Smooth muscle cell (in vitro differentiated cells): ENCODE data around the gene LIN9. TPM values are rescaled to one million over a fixed set of nuclear protein-coding genes. Genes with fewer than 3 reads are reported as not detected.

ENCODE experiments used
- DNase-seq: peaks from one replicate; lab custom pipeline; 2025; ENCODE audit not compliant: unreplicated experiment; lab: John Stamatoyannopoulos, UW
- H2AFZ ChIP-seq: fragments of 200-600 bp; sonication (generic); 2 replicates; pipeline ENCODE4 v1.6.0; 2016; ENCODE audit warnings: antibody characterized with exemption, low read depth, mild to moderate bottlenecking
- H3F3A ChIP-seq: fragments of 200-600 bp; sonication (generic); 2 replicates; pipeline ENCODE4 v1.6.0; 2017; ENCODE audit warnings: antibody characterized with exemption, low read depth
- H3K27ac ChIP-seq: fragments of 200-600 bp; sonication (generic); 2 replicates; pipeline ENCODE4 v1.5.1; 2016; ENCODE audit warnings: low read depth, mild to moderate bottlenecking
- H3K27me3 ChIP-seq: fragments of 200-600 bp; sonication (generic); 2 replicates; pipeline ENCODE4 v1.6.1; 2016; ENCODE audit warnings: low read depth, mild to moderate bottlenecking
- H3K36me3 ChIP-seq: fragments of 200-600 bp; sonication (generic); 2 replicates; pipeline ENCODE4 v1.5.1; 2016; ENCODE audit warnings: low read depth
- H3K4me1 ChIP-seq: fragments of 200-600 bp; sonication (generic); 2 replicates; pipeline ENCODE4 v1.5.1; 2016; ENCODE audit warnings: low read depth
- H3K4me2 ChIP-seq: fragments of 200-600 bp; sonication (generic); 2 replicates; pipeline ENCODE4 v1.6.0; 2016; ENCODE audit warnings: mild to moderate bottlenecking
- H3K4me3 ChIP-seq: fragments of 200-600 bp; sonication (generic); 2 replicates; pipeline ENCODE4 v1.5.1; 2016; ENCODE audit warnings: mild to moderate bottlenecking
- H3K79me2 ChIP-seq: fragments of 200-600 bp; sonication (generic); 2 replicates; pipeline ENCODE4 v1.6.0; 2016; ENCODE audit warnings: low read depth, mild to moderate bottlenecking
- H3K9ac ChIP-seq: fragments of 200-600 bp; sonication (generic); 2 replicates; pipeline ENCODE4 v1.6.0; 2016; ENCODE audit warnings: low read depth
- H3K9me3 ChIP-seq: fragments of 200-600 bp; sonication (generic); replicated peaks from 2 replicates; pipeline ENCODE4 v1.5.1; 2016; ENCODE audit warnings: low read depth
- H4K20me1 ChIP-seq: fragments of 200-600 bp; sonication (generic); 2 replicates; pipeline ENCODE4 v1.6.0; 2016; ENCODE audit warnings: low read depth
- CTCF ChIP-seq: fragments of 200-600 bp; sonication (generic); IDR thresholded peaks from 2 replicates; pipeline ENCODE4 v1.5.1; 2017; ENCODE audit warnings: borderline replicate concordance, mild to moderate bottlenecking, antibody characterized with exemption; ENCODE audit not compliant: insufficient read depth, poor library complexity, severe bottlenecking
- WGBS: methylation state at CpG from one replicate; pipeline ENCODE4 v1.1.7; 2016; ENCODE audit warnings: low lambda C conversion rate; 5-methylcytosine and 5-hydroxymethylcytosine counted together
- polyA plus RNA-seq: library from polyadenylated mRNA; unstranded; fragments of >200 nt; fragmentation: Nextera tagmentation; extraction: Ambion mirVana; gene quantifications from 2 replicates; pipeline ENCODE4 v1.2.1, GENCODE V29; 2016
- total RNA-seq: library from RNA; depleted of rRNA; stranded (reverse); fragments of >200 nt; gene quantifications from 2 replicates; pipeline ENCODE4 v1.2.3, GENCODE V29; 2014

LIN9 gene
- total RNA-seq (7.8 and 8.2 TPM in 2 replicates), polyA plus RNA-seq (2.2 and 3.7 TPM in 2 replicates)

GRCh38 chr1:226308723-226309397 lies at the start of gene LIN9:
Gene LIN9 (minus strand): TSS chr1:226309164. CDS start chr1:226309139, 25 bp downstream.
- TF ChIP-seq CTCF: no peak
- Histone ChIP-seq H3K9ac (peak within 1 kb of the TSS; percentile 89), H3K4me2 (peak within 1 kb of the TSS; percentile 93), H3K27ac (peak within 1 kb of the TSS; percentile 60), H3K36me3 (no peaks in the 10 kb centered on the region), H3K27me3 (no peaks in the 10 kb centered on the region), H2AFZ (peak within 1 kb of the TSS; percentile 100), H3K9me3 (no peaks in the 10 kb centered on the region), H4K20me1 (no peaks in the 10 kb centered on the region), H3K4me1 (peaks cover 15% of the 10 kb centered on the region), H3F3A (no peaks in the 10 kb centered on the region), H3K4me3 (peak within 1 kb of the TSS; percentile 99), H3K79me2 (peaks cover 27% of the 10 kb centered on the region)
- WGBS: under 1% methylated on average over 66 of the region's 77 CpGs
- DNase-seq: peak; percentile 84

- Histone ChIP-seq H3K27me3 (no peaks in the 10 kb centered on the region), H4K20me1 (no peaks in the 10 kb centered on the region), H3K4me1 (no peaks in the 10 kb centered on the region), H3K4me3 (no peak overlapping the region), H2AFZ (no peak overlapping the region), H3K9ac (no peak overlapping the region), H3K9me3 (no peaks in the 10 kb centered on the region), H3K27ac (no peak overlapping the region), H3F3A (no peaks in the 10 kb centered on the region), H3K36me3 (no peaks in the 10 kb centered on the region), H3K79me2 (no peaks in the 10 kb centered on the region), H3K4me2 (no peak overlapping the region)
- no peak for TF ChIP-seq CTCF
- 93% methylated on average over 2 of the region's 2 CpGs for WGBS
- DNase-seq: no peak
These were observed 48.5 kb upstream of the LIN9 start for GRCh38 chr1:226357416-226357815.

- H3F3A ChIP-seq: no peaks in the 10 kb centered on the region
These were observed 46.9 kb upstream of the LIN9 start for GRCh38 chr1:226355669-226356551.

More at GRCh38 chr1:226355669-226356551, 46.9 kb upstream of the LIN9 start:
- no peaks in the 10 kb centered on the region for H3K9me3 ChIP-seq
- 94% methylated on average over 6 of the region's 6 CpGs for WGBS
- no peak overlapping the region for H3K27ac ChIP-seq
- no peaks in the 10 kb centered on the region for H3K27me3 ChIP-seq
- DNase-seq: no peak
- no peak overlapping the region for H2AFZ ChIP-seq
- H4K20me1 ChIP-seq: no peaks in the 10 kb centered on the region
- no peaks in the 10 kb centered on the region for H3K79me2 ChIP-seq
- no peaks in the 10 kb centered on the region for H3K4me1 ChIP-seq
- no peak overlapping the region for H3K4me2 ChIP-seq
- H3K9ac ChIP-seq: no peak overlapping the region
- H3K36me3 ChIP-seq: no peaks in the 10 kb centered on the region
- no peak overlapping the region for H3K4me3 ChIP-seq
- TF ChIP-seq CTCF: no peak
